ENCODE measurements around the gene CDAN1.
"Not testable (repeated sequence)": the region's sequence is repeated elsewhere in the genome, so short reads cannot be mapped to it uniquely, and the experiment has no call there.

CDAN1 gene

GRCh38 chr15:42736793-42737528, at the start of gene CDAN1:
CDAN1 (minus strand) TSS chr15:42737128; CDS start chr15:42737102, 26 bp downstream.
- H3K9ac ChIP-seq (ENCODE audit: low read depth, low read length) = peak within 1 kb of the TSS; percentile 63
- no peaks in the 10 kb centered on the region for H3K9me3 ChIP-seq (ENCODE audit: control insufficient read depth, insufficient read depth, low read length)
- peaks cover 34% of the 10 kb centered on the region for H3K36me3 ChIP-seq (ENCODE audit: control insufficient read depth, insufficient read depth, low read length)
- peak within 1 kb of the TSS; percentile 72 for H3K4me3 ChIP-seq (ENCODE audit: low read depth, low read length)
- H3K27ac ChIP-seq (ENCODE audit: low read depth, low read length) = peak within 1 kb of the TSS; percentile 83
- H3K27me3 ChIP-seq (ENCODE audit: control insufficient read depth, insufficient read depth, low read length) = no peaks in the 10 kb centered on the region; the same call in 1 of the 2 replicates
- H3K4me1 ChIP-seq (ENCODE audit: control insufficient read depth, insufficient read depth, low read length) = peaks cover 3% of the 10 kb centered on the region; the same call in 1 of the 2 replicates

GRCh38 chr15:42785569-42785968, 48.6 kb upstream of the CDAN1 start:
- Histone ChIP-seq H3K27ac (ENCODE audit: low read depth, low read length) (no peak overlapping the region), H3K9me3 (ENCODE audit: control insufficient read depth, insufficient read depth, low read length) (no peaks in the 10 kb centered on the region), H3K4me3 (ENCODE audit: low read depth, low read length) (no peak overlapping the region)

GRCh38 chr15:42784705-42785104, 47.8 kb upstream of the CDAN1 start:
- Histone ChIP-seq H3K27ac (ENCODE audit: low read depth, low read length) (no peak overlapping the region), H3K9ac (ENCODE audit: low read depth, low read length) (no peak overlapping the region), H3K4me1 (ENCODE audit: control insufficient read depth, insufficient read depth, low read length) (no peaks in the 10 kb centered on the region), H3K4me3 (ENCODE audit: low read depth, low read length) (no peak overlapping the region), H3K9me3 (ENCODE audit: control insufficient read depth, insufficient read depth, low read length) (no peaks in the 10 kb centered on the region), H3K36me3 (ENCODE audit: control insufficient read depth, insufficient read depth, low read length) (peaks cover 13% of the 10 kb centered on the region), H3K27me3 (ENCODE audit: control insufficient read depth, insufficient read depth, low read length) (no peaks in the 10 kb centered on the region)

More at GRCh38 chr15:42785569-42785968, 48.6 kb upstream of the CDAN1 start:
- Histone ChIP-seq H3K36me3 (ENCODE audit: control insufficient read depth, insufficient read depth, low read length) (peaks cover 13% of the 10 kb centered on the region), H3K27me3 (ENCODE audit: control insufficient read depth, insufficient read depth, low read length) (no peaks in the 10 kb centered on the region), H3K9ac (ENCODE audit: low read depth, low read length) (no peak overlapping the region), H3K4me1 (ENCODE audit: control insufficient read depth, insufficient read depth, low read length) (no peaks in the 10 kb centered on the region)

GRCh38 chr15:42782716-42783115, 45.8 kb upstream of the CDAN1 start:
- no peaks in the 10 kb centered on the region for H3K27me3 ChIP-seq (ENCODE audit: control insufficient read depth, insufficient read depth, low read length)
- H3K9me3 ChIP-seq (ENCODE audit: control insufficient read depth, insufficient read depth, low read length) = no peaks in the 10 kb centered on the region
- H3K36me3 ChIP-seq (ENCODE audit: control insufficient read depth, insufficient read depth, low read length) = peaks cover 13% of the 10 kb centered on the region
- H3K4me3 ChIP-seq (ENCODE audit: low read depth, low read length) = no peak overlapping the region
- H3K9ac ChIP-seq (ENCODE audit: low read depth, low read length) = no peak overlapping the region
- no peaks in the 10 kb centered on the region for H3K4me1 ChIP-seq (ENCODE audit: control insufficient read depth, insufficient read depth, low read length)
- no peak overlapping the region for H3K27ac ChIP-seq (ENCODE audit: low read depth, low read length)

- Histone ChIP-seq H3K4me1 (ENCODE audit: control insufficient read depth, insufficient read depth, low read length) (no peaks in the 10 kb centered on the region), H3K9me3 (ENCODE audit: control insufficient read depth, insufficient read depth, low read length) (no peaks in the 10 kb centered on the region), H3K4me3 (ENCODE audit: low read depth, low read length) (no peak overlapping the region), H3K27me3 (ENCODE audit: control insufficient read depth, insufficient read depth, low read length) (no peaks in the 10 kb centered on the region), H3K36me3 (ENCODE audit: control insufficient read depth, insufficient read depth, low read length) (peaks cover 26% of the 10 kb centered on the region; the same call in 1 of the 2 replicates), H3K27ac (ENCODE audit: low read depth, low read length) (no peak overlapping the region), H3K9ac (ENCODE audit: low read depth, low read length) (no peak overlapping the region)
These were observed 38.5 kb upstream of the CDAN1 start for GRCh38 chr15:42775416-42775815.

- Histone ChIP-seq H3K27me3 (ENCODE audit: control insufficient read depth, insufficient read depth, low read length) (no peaks in the 10 kb centered on the region), H3K4me3 (ENCODE audit: low read depth, low read length) (no peak overlapping the region), H3K9ac (ENCODE audit: low read depth, low read length) (no peak overlapping the region), H3K27ac (ENCODE audit: low read depth, low read length) (no peak overlapping the region), H3K36me3 (ENCODE audit: control insufficient read depth, insufficient read depth, low read length) (peaks cover 26% of the 10 kb centered on the region; the same call in 1 of the 2 replicates), H3K4me1 (ENCODE audit: control insufficient read depth, insufficient read depth, low read length) (no peaks in the 10 kb centered on the region), H3K9me3 (ENCODE audit: control insufficient read depth, insufficient read depth, low read length) (no peaks in the 10 kb centered on the region)
These were observed 36.0 kb upstream of the CDAN1 start for GRCh38 chr15:42772901-42773300.

- no peaks in the 10 kb centered on the region for H3K27me3 ChIP-seq (ENCODE audit: control insufficient read depth, insufficient read depth, low read length)
- no peak overlapping the region for H3K9ac ChIP-seq (ENCODE audit: low read depth, low read length)
- no peaks in the 10 kb centered on the region for H3K4me1 ChIP-seq (ENCODE audit: control insufficient read depth, insufficient read depth, low read length)
- no peaks in the 10 kb centered on the region for H3K9me3 ChIP-seq (ENCODE audit: control insufficient read depth, insufficient read depth, low read length)
- peaks cover 26% of the 10 kb centered on the region; the same call in 1 of the 2 replicates for H3K36me3 ChIP-seq (ENCODE audit: control insufficient read depth, insufficient read depth, low read length)
- H3K27ac ChIP-seq (ENCODE audit: low read depth, low read length) = no peak overlapping the region
- no peak overlapping the region for H3K4me3 ChIP-seq (ENCODE audit: low read depth, low read length)
These were observed 35.2 kb upstream of the CDAN1 start for GRCh38 chr15:42772144-42772543.

GRCh38 chr15:42766109-42766508, 29.2 kb upstream of the CDAN1 start:
- not testable (repeated sequence) for H3K4me3 ChIP-seq (ENCODE audit: low read depth, low read length); H3K36me3 ChIP-seq (ENCODE audit: control insufficient read depth, insufficient read depth, low read length); H3K27me3 ChIP-seq (ENCODE audit: control insufficient read depth, insufficient read depth, low read length); H3K9ac ChIP-seq (ENCODE audit: low read depth, low read length); H3K27ac ChIP-seq (ENCODE audit: low read depth, low read length); H3K9me3 ChIP-seq (ENCODE audit: control insufficient read depth, insufficient read depth, low read length); H3K4me1 ChIP-seq (ENCODE audit: control insufficient read depth, insufficient read depth, low read length)

- H3K4me1 ChIP-seq (ENCODE audit: control insufficient read depth, insufficient read depth, low read length); H3K27me3 ChIP-seq (ENCODE audit: control insufficient read depth, insufficient read depth, low read length); H3K9me3 ChIP-seq (ENCODE audit: control insufficient read depth, insufficient read depth, low read length); H3K36me3 ChIP-seq (ENCODE audit: control insufficient read depth, insufficient read depth, low read length); H3K4me3 ChIP-seq (ENCODE audit: low read depth, low read length); H3K9ac ChIP-seq (ENCODE audit: low read depth, low read length): not testable (repeated sequence)
- peak overlapping the region; percentile 46 for H3K27ac ChIP-seq (ENCODE audit: low read depth, low read length)
These were observed 27.3 kb upstream of the CDAN1 start for GRCh38 chr15:42764154-42764731.

GRCh38 chr15:42761813-42762212, 24.9 kb upstream of the CDAN1 start:
- H3K4me3 ChIP-seq (ENCODE audit: low read depth, low read length); H3K27ac ChIP-seq (ENCODE audit: low read depth, low read length); H3K36me3 ChIP-seq (ENCODE audit: control insufficient read depth, insufficient read depth, low read length); H3K27me3 ChIP-seq (ENCODE audit: control insufficient read depth, insufficient read depth, low read length); H3K4me1 ChIP-seq (ENCODE audit: control insufficient read depth, insufficient read depth, low read length); H3K9ac ChIP-seq (ENCODE audit: low read depth, low read length); H3K9me3 ChIP-seq (ENCODE audit: control insufficient read depth, insufficient read depth, low read length): not testable (repeated sequence)

GRCh38 chr15:42760759-42761158, 23.8 kb upstream of the CDAN1 start:
- no peak overlapping the region for H3K4me3 ChIP-seq (ENCODE audit: low read depth, low read length)
- no peaks in the 10 kb centered on the region for H3K36me3 ChIP-seq (ENCODE audit: control insufficient read depth, insufficient read depth, low read length)
- H3K9ac ChIP-seq (ENCODE audit: low read depth, low read length) = no peak overlapping the region
- H3K27me3 ChIP-seq (ENCODE audit: control insufficient read depth, insufficient read depth, low read length) = no peaks in the 10 kb centered on the region
- H3K9me3 ChIP-seq (ENCODE audit: control insufficient read depth, insufficient read depth, low read length) = peaks cover 6% of the 10 kb centered on the region; the same call in 1 of the 2 replicates
- no peaks in the 10 kb centered on the region for H3K4me1 ChIP-seq (ENCODE audit: control insufficient read depth, insufficient read depth, low read length)
- H3K27ac ChIP-seq (ENCODE audit: low read depth, low read length) = no peak overlapping the region

Measured in HUES48 (cell line).